Measurements from ENCODE around the gene LHX5. TPM values are rescaled to one million over a fixed set of nuclear protein-coding genes. Genes with fewer than 3 reads are reported as not detected.

The LHX5 gene
- total RNA-seq, 1 experiment from 2014 or later: 1.9 TPM

- Mint-ChIP-seq H3K4me3 (peak overlapping the region in 1 of 2 experiments; percentile 74; a peak in 3 of 5 replicates), H3K9me3 (peaks cover 0 to 7% of the 10 kb centered on the region in 2 experiments; a peak in 3 of 5 replicates), H3K27ac (no peak overlapping the region; a peak in 1 of 7 replicates), H3K4me1 (peaks cover 69 to 84% of the 10 kb centered on the region in 2 experiments), H3K36me3 (ENCODE audit: insufficient read depth in 1 of 3, low read depth in 3 of 3) (peaks cover 0 to 13% (median 0%) of the 10 kb centered on the region in 3 experiments; a peak in 2 of 7 replicates), H3K27me3 (ENCODE audit: low read depth) (peaks cover 97% of the 10 kb centered on the region)
- H2BK20ac ChIP-seq (ENCODE audit: low read depth, low read length, poor library complexity, severe bottlenecking): no peak overlapping the region
- no peak overlapping the region for H2BK15ac ChIP-seq (ENCODE audit: low read depth, low read length)
- H2BK120ac ChIP-seq (ENCODE audit: low read depth, low read length, poor library complexity, severe bottlenecking): no peak overlapping the region
- H4K5ac ChIP-seq (ENCODE audit: insufficient read length, low read depth, low read length): no peak overlapping the region
- TF ChIP-seq, protein P1, sequence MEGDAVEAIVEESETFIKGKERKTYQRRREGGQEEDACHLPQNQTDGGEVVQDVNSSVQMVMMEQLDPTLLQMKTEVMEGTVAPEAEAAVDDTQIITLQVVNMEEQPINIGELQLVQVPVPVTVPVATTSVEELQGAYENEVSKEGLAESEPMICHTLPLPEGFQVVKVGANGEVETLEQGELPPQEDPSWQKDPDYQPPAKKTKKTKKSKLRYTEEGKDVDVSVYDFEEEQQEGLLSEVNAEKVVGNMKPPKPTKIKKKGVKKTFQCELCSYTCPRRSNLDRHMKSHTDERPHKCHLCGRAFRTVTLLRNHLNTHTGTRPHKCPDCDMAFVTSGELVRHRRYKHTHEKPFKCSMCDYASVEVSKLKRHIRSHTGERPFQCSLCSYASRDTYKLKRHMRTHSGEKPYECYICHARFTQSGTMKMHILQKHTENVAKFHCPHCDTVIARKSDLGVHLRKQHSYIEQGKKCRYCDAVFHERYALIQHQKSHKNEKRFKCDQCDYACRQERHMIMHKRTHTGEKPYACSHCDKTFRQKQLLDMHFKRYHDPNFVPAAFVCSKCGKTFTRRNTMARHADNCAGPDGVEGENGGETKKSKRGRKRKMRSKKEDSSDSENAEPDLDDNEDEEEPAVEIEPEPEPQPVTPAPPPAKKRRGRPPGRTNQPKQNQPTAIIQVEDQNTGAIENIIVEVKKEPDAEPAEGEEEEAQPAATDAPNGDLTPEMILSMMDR (conservative IDR thresholded peaks at IDR 0.05): 0 out of 3 replicates have a peak, but pooled peaks have one; percentile 12
- H3K4ac ChIP-seq (ENCODE audit: low read depth, low read length): no peak overlapping the region
- H3K56ac ChIP-seq (ENCODE audit: insufficient read length, low read depth, low read length): no peak overlapping the region
- H3K23ac ChIP-seq (ENCODE audit: insufficient read length, low read depth, low read length): no peak overlapping the region
- H3T11ph ChIP-seq (ENCODE audit: low read length): no peak overlapping the region
- no peak overlapping the region for H2AK5ac ChIP-seq (ENCODE audit: insufficient read length, low read length)
- H3K27ac ChIP-seq (ENCODE audit: insufficient read length, low read depth, low read length): no peak overlapping the region
- H3K79me1 ChIP-seq (ENCODE audit: insufficient read depth, low read depth, low read length, poor library complexity, severe bottlenecking): no peaks in the 10 kb centered on the region
- no peaks in the 10 kb centered on the region for H4K20me1 ChIP-seq (ENCODE audit: control insufficient read depth, insufficient read depth, insufficient read length)
- H3K27me3 ChIP-seq (ENCODE audit: insufficient read depth, low read length): peaks cover 85% of the 10 kb centered on the region
- H4K91ac ChIP-seq (ENCODE audit: insufficient read length, low read depth, low read length): no peak overlapping the region
- H4K8ac ChIP-seq (replicated peaks; ENCODE audit: insufficient read length, low read depth, low read length): no peak overlapping the region
- no peaks in the 10 kb centered on the region for H3K9me3 ChIP-seq (ENCODE audit: control insufficient read depth, low read depth, low read length)
- H3K79me2 ChIP-seq (ENCODE audit: insufficient read depth, low read length): no peaks in the 10 kb centered on the region
- H3K23me2 ChIP-seq (ENCODE audit: insufficient read length, low read depth, low read length, poor library complexity, severe bottlenecking): peaks cover 42% of the 10 kb centered on the region
- H3K18ac ChIP-seq (ENCODE audit: insufficient read length, low read depth, low read length): no peak overlapping the region
- H2BK12ac ChIP-seq (ENCODE audit: insufficient read length, low read depth, low read length): no peak overlapping the region
- no peak overlapping the region for H2AFZ ChIP-seq (ENCODE audit: low read length)
- H2BK5ac ChIP-seq (ENCODE audit: insufficient read length, low read length): no peak overlapping the region
- peak; percentile 86 for DNase-seq
- H3K14ac ChIP-seq (ENCODE audit: insufficient read depth, low read length): no peak overlapping the region
- no peak overlapping the region for H3K4me2 ChIP-seq (ENCODE audit: insufficient read depth, insufficient read length, low read length)
- no peak overlapping the region for H3K9ac ChIP-seq (ENCODE audit: extremely low read depth, insufficient read length, low read length)
- WGBS (ENCODE audit: extremely low coverage, insufficient read length, low lambda C conversion rate): no CpG with 5 or more reads among the region's 7 CpGs
- H3K4me1 ChIP-seq (ENCODE audit: insufficient read depth, low read length): peaks cover 6% of the 10 kb centered on the region; the same call in 1 of the 2 replicates
These were observed 5.6 kb upstream of the LHX5 start for GRCh38 chr12:113477171-113477841.
